ENCODE measurements around the gene PISD.

Gene PISD

DNA sequence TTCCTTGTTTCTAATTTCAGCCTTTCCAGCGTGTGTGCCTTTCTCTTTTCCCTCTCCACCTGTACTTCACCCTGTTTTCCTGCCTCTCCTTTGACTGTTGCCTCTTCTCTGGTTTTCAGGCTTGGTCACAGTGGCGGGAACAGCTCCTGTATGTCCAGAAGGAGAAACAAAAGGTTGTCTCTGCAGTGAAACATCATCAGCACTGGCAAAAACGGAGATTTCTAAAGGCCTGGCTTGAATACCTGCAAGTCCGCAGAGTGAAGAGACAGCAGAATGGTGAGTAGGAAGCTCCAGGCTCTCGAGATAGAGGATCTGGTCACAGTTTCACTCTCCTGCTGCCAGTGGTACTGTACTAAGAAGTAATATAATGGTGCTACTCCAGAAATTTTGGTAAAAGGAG, 89.1 kb downstream of the PISD start:
- DNase-seq (ENCODE audit: low read depth in 2 of 2): no peak

DNA sequence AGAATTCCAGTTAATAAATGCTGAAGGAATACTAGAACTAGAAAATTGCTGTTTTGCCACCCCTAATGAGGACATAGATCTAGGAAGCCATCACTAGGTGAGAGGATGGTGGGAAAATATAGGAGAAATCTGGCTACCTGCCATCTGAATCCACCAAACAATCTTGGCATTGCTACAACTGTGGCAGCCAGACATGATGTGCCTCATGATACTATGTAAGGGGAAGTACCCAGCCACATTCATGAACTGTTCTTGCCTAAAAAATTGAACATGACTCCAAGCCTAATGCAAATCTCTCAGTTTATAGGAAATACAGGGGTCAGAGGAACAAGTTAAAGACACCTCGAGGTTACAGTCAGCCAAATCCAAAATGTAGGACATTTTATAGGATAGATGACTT, 92.9 kb downstream of the PISD start:
- DNase-seq (ENCODE audit: low read depth in 2 of 2): no peak
